K562 (cell line): ENCODE results near the gene TMEM170A. TPM values are rescaled to one million over a fixed set of nuclear protein-coding genes. Genes with fewer than 3 reads are reported as not detected.

Source experiments
- ATAC-seq: fragments of 200-7000 bp; cut with Tn5 transposase; 3 replicates; pipeline ENCODE4 v1.9.1; 2020; ENCODE audit warnings: moderate library complexity
- BruUV-seq: library from RNA; stranded (reverse); fragments of 400-500 nt; replicated peaks from 2 replicates; lab custom pipeline; 2021; lab: Mats Ljungman, UMichigan
- CTCF ChIA-PET: fragments of 300-600 bp; formaldehyde crosslinking; extraction: SDS; loops from one replicate; lab custom pipeline; 2021; ENCODE audit warnings: low intra/inter-chr PET ratio; lab: Yijun Ruan, JAX
- POLR2A ChIA-PET: fragments of 300-600, 350-650 bp; sonication (Branson Sonifier 250); formaldehyde crosslinking; extraction: SDS; loops from one replicate; lab custom pipeline; 2021; ENCODE audit warnings: antibody characterized with exemption, inconsistent platforms; lab: Yijun Ruan, JAX
- DNase-seq, 4 experiments: peaks; one replicate each; pipeline versions ENCODE4 v3.0.0 to v3.0.0-alpha.2; 2011 to 2018; ENCODE audit warnings: low spot score in 3 of 4, mixed read lengths in 3 of 4; ENCODE audit errors: extremely low read depth in 1 of 4
- FAIRE-seq: peaks from 2 replicates; lab custom pipeline; 2011; peaks lifted over from hg19 to GRCh38; lab: Jason Lieb, UNC
- H2AFZ ChIP-seq: 2 replicates; pipeline ENCODE4 v1.6.0; 2011; ENCODE audit warnings: low read depth, low read length, control low read depth, inconsistent platforms
- H3K27ac ChIP-seq: fragments of 200-600 bp; 3 replicates; pipeline ENCODE4 v1.8.0; 2011; ENCODE audit warnings: low read depth, mild to moderate bottlenecking, control low read depth, inconsistent platforms, low read length, moderate library complexity, mixed read lengths; ENCODE audit errors: extremely low read depth
- H3K27me3 ChIP-seq, 2 experiments: fragments of 300-600 bp in 1 of 2; 2 replicates in 1 of 2; 3 replicates in 1 of 2; pipeline versions ENCODE4 v1.6.0 to v1.8.0; 2011; ENCODE audit warnings: inconsistent platforms in 2 of 2, low read length in 2 of 2, mild to moderate bottlenecking in 1 of 2, mixed read lengths in 1 of 2, moderate library complexity in 1 of 2; ENCODE audit not compliant: control insufficient read depth in 2 of 2, insufficient read depth in 2 of 2
- H3K36me3 ChIP-seq: fragments of 300-600 bp; 3 replicates; pipeline ENCODE4 v1.8.0; 2011; ENCODE audit warnings: mild to moderate bottlenecking, low read length, inconsistent platforms; ENCODE audit not compliant: control insufficient read depth, insufficient read depth
- H3K4me1 ChIP-seq, 2 experiments: fragments of 200-600 bp in 1 of 2; replicated peaks in 1 of 2; 2 replicates in 1 of 2; 3 replicates in 1 of 2; pipeline versions ENCODE4 v1.5.1 to v1.8.0; 2011; ENCODE audit warnings: inconsistent platforms in 2 of 2, low read length in 2 of 2, mild to moderate bottlenecking in 1 of 2, mixed read lengths in 1 of 2, moderate library complexity in 1 of 2; ENCODE audit not compliant: control insufficient read depth in 2 of 2, insufficient read depth in 2 of 2
- H3K4me2 ChIP-seq: 2 replicates; pipeline ENCODE4 v1.6.1; 2011; ENCODE audit warnings: low read length, control low read depth, inconsistent platforms, mixed read lengths; ENCODE audit not compliant: insufficient read depth
- H3K4me3 ChIP-seq: fragments of 200-600 bp; sonication (generic), shearing (Covaris generic); 2 replicates; pipeline ENCODE4 v1.5.1; 2016; ENCODE audit warnings: control low read depth, inconsistent platforms
- H3K79me2 ChIP-seq: fragments of 200-600 bp; 3 replicates; pipeline ENCODE4 v1.8.0; 2011; ENCODE audit warnings: low read length, inconsistent platforms; ENCODE audit not compliant: control insufficient read depth, insufficient read depth
- H3K9ac ChIP-seq, 2 experiments: 2 replicates each; pipeline versions ENCODE4 v1.6.0 to v1.6.1; 2011; ENCODE audit warnings: low read depth in 2 of 2, low read length in 2 of 2, control low read depth in 1 of 2, inconsistent platforms in 1 of 2, mild to moderate bottlenecking in 1 of 2, mixed read lengths in 1 of 2; ENCODE audit not compliant: insufficient read depth in 1 of 2
- H3K9me1 ChIP-seq: one replicate; pipeline ENCODE4 v1.6.0; 2011; ENCODE audit warnings: inconsistent platforms, mild to moderate bottlenecking, low read length, moderate library complexity; ENCODE audit not compliant: control insufficient read depth, insufficient read depth
- H3K9me3 ChIP-seq: replicated peaks from 2 replicates; pipeline ENCODE4 v1.5.1; 2011; ENCODE audit warnings: low read depth, low read length, inconsistent platforms; ENCODE audit not compliant: control insufficient read depth, insufficient read depth
- H4K20me1 ChIP-seq: replicated peaks from 2 replicates; pipeline ENCODE4 v1.6.1; 2011; ENCODE audit warnings: low read length, inconsistent platforms, mixed read lengths; ENCODE audit not compliant: control insufficient read depth, insufficient read depth
- BACH1 ChIP-seq: fragments of 200-800 bp; sonication (Bioruptor generic); IDR thresholded peaks from 2 replicates; pipeline ENCODE4 v1.6.1; 2016; ENCODE audit warnings: missing genetic modification characterization, missing compliant biosample characterization
- GABPB1 ChIP-seq: sonication (generic); formaldehyde crosslinking; IDR thresholded peaks from 2 replicates; pipeline ENCODE4 v1.8.0; 2022; ENCODE audit warnings: mild to moderate bottlenecking, missing genetic modification reagents
- SMARCA4 ChIP-seq: fragments of 450-650 bp; IDR thresholded peaks from 2 replicates; pipeline ENCODE4 v1.6.1; 2016
- TEAD1 ChIP-seq, 2 experiments: fragments of 450-650 bp in 1 of 2; sonication (generic) in 1 of 2; formaldehyde crosslinking; IDR thresholded peaks; 2 replicates each; pipeline versions ENCODE4 v1.4.0 to v1.8.0; 2020 to 2022; ENCODE audit warnings: mild to moderate bottlenecking in 2 of 2, missing genetic modification reagents in 1 of 2
- ZNF146 ChIP-seq: IDR thresholded peaks from one replicate; pipeline ENCODE4 v1.6.1; 2018; ENCODE audit warnings: missing compliant biosample characterization; ENCODE audit not compliant: unreplicated experiment
- WGBS: fragments of 100-300 bp; shearing (Covaris generic); methylation state at CpG from one replicate; pipeline ENCODE4 v1.1.6; 2016; ENCODE audit warnings: low coverage, mixed read lengths; ENCODE audit not compliant: insufficient coverage; ENCODE audit errors: missing lambda C conversion rate; 5-methylcytosine and 5-hydroxymethylcytosine counted together
- in situ Hi-C: fragments of 300-500 bp; cut with MboI; formaldehyde crosslinking; loops from 4 replicates; pipeline ENCODE4 v1.15.0; 2018; ENCODE audit warnings: inconsistent platforms, mixed read lengths
- intact Hi-C: fragments of 100-400 bp; cut with micrococcal nuclease; formaldehyde crosslinking; loops from 2 replicates; pipeline ENCODE4 v1.14.2; 2022
- polyA plus RNA-seq, 8 experiments: library from polyadenylated mRNA; depleted of rRNA in 4 of 8; stranded (reverse) in 5 of 8; unstranded in 3 of 8; fragments of >200 nt; fragmentation: Nextera tagmentation in 2 of 8; fragmentation: Illumina TruSeq in 1 of 8; extraction: Ambion mirVana in 2 of 8; extraction: Trizol in 1 of 8; gene quantifications; 2 replicates each; pipeline versions ENCODE4 v1.2.1 to v1.2.3, GENCODE V29; 2011 to 2014; ENCODE audit warnings: inconsistent platforms in 1 of 8, missing spikeins in 1 of 8
- total RNA-seq, 7 experiments: library from RNA; depleted of rRNA in 6 of 7; stranded (reverse); fragments of >200 nt in 6 of 7; fragmentation: Illumina TruSeq in 2 of 7; extraction: Trizol in 2 of 7; gene quantifications; 2 replicates each; pipeline versions ENCODE4 v1.2.1 to v1.2.3, GENCODE V29; 2011 to 2021; ENCODE audit warnings: low replicate concordance in 1 of 7
- TF ChIP-seq, protein P1 (sequence below): fragments of 450-650 bp; IDR thresholded peaks from 2 replicates; pipeline ENCODE4 v1.6.1; 2016; ENCODE audit warnings: mild to moderate bottlenecking

Gene TMEM170A
- total and polyA plus RNA-seq, 9 of the 15 experiments (the other 6 are each of a cell fraction or from before 2014, with no cell fraction given): 6.1 to 30.2 (median 15.0) TPM

GRCh38 chr16:75415169-75415905, 49.2 kb downstream of the TMEM170A start:
- ChIA-PET POLR2A (no interaction called here), CTCF (no interaction called here)
- H3K79me2 ChIP-seq: peaks cover 46% of the 10 kb centered on the region
- H3K27me3 ChIP-seq: no peaks in the 10 kb centered on the region
- no peaks in the 10 kb centered on the region for H3K9me3 ChIP-seq
- H3K4me1 ChIP-seq: peaks cover 0 to 2% of the 10 kb centered on the region in 2 experiments; a peak in 2 of 5 replicates
- no peak overlapping the region for H3K4me2 ChIP-seq
- in situ Hi-C loops (no loop called here), intact Hi-C loops (no loop called here)
- no peak overlapping the region for H3K9ac ChIP-seq
- H4K20me1 ChIP-seq: no peaks in the 10 kb centered on the region
- FAIRE-seq: no peak
- no peaks in the 10 kb centered on the region for H3K9me1 ChIP-seq
- no TSS peak for BruUV-seq
- ATAC-seq: no peak
- no peak overlapping the region for H3K4me3 ChIP-seq
- no peak overlapping the region for H3K27ac ChIP-seq
- H3K36me3 ChIP-seq: peaks cover 23% of the 10 kb centered on the region
- TF ChIP-seq SMARCA4 (no peak), ZNF146 (CRISPR knock-in tag) (no peak), BACH1 (tag) (no peak), TEAD1 (CRISPR knock-in tag; IDR thresholded peaks at IDR 0.05) (no peak), GABPB1 (CRISPR knock-in tag) (no peak)
- TF ChIP-seq, protein P1, sequence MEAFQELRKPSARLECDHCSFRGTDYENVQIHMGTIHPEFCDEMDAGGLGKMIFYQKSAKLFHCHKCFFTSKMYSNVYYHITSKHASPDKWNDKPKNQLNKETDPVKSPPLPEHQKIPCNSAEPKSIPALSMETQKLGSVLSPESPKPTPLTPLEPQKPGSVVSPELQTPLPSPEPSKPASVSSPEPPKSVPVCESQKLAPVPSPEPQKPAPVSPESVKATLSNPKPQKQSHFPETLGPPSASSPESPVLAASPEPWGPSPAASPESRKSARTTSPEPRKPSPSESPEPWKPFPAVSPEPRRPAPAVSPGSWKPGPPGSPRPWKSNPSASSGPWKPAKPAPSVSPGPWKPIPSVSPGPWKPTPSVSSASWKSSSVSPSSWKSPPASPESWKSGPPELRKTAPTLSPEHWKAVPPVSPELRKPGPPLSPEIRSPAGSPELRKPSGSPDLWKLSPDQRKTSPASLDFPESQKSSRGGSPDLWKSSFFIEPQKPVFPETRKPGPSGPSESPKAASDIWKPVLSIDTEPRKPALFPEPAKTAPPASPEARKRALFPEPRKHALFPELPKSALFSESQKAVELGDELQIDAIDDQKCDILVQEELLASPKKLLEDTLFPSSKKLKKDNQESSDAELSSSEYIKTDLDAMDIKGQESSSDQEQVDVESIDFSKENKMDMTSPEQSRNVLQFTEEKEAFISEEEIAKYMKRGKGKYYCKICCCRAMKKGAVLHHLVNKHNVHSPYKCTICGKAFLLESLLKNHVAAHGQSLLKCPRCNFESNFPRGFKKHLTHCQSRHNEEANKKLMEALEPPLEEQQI: no peak
- 81% methylated on average over 4 of the region's 4 CpGs for WGBS
- H2AFZ ChIP-seq: no peak overlapping the region
- DNase-seq: no peak
